ENCODE measurements around the gene CDH12.

DNA sequence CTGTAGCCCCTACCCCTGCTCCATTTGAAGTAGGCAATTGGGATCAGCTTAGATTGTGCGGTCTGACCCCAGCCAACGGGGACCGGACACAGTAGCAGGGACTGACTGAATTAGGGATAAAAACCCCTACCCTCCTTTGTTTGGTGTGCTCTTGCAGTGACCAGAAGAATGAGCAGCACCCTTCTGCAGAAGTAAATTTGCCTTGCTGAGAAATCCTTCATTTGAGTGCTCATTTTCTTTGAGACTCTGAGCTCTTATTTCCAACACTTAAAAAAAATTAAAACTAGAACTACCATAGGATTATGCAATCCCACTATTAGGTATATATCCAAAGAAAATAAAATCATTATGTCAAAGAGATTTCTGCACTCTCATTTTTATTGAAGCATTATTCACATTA lies 560.0 kb downstream of the CDH12 start:
- TF ChIP-seq CTCF (IDR thresholded peaks at IDR 0.05; ENCODE audit: low read length), result no peak
- no peak for TF ChIP-seq EZH2 (IDR thresholded peaks at IDR 0.05; ENCODE audit: borderline replicate concordance, low read length)

All from OCI-LY1 (cell line).